GM12892 (cell line): ENCODE results near the gene HES6. TPM values are rescaled to one million over a fixed set of nuclear protein-coding genes. Genes with fewer than 3 reads are reported as not detected.

ENCODE experiments used
- DNase-seq: peaks from one replicate; pipeline ENCODE4 v3.0.0; 2011; ENCODE audit not compliant: insufficient read length
- FAIRE-seq: peaks from 2 replicates; lab custom pipeline; 2011; peaks lifted over from hg19 to GRCh38; lab: Jason Lieb, UNC
- POLR2A ChIP-seq: IDR thresholded peaks from 2 replicates; pipeline ENCODE4 v1.6.1; 2011; ENCODE audit warnings: low read depth, low read length, control low read depth
- POLR2AphosphoS5 ChIP-seq: IDR thresholded peaks from 2 replicates; pipeline ENCODE4 v1.6.1; 2011; ENCODE audit warnings: low read depth, low read length, control low read depth
- TAF1 ChIP-seq: IDR thresholded peaks from 2 replicates; pipeline ENCODE4 v1.6.1; 2011; ENCODE audit warnings: low read depth, mild to moderate bottlenecking, control low read depth, low read length, borderline replicate concordance
- polyA plus RNA-seq: library from polyadenylated mRNA; unstranded; fragments of >200 nt; gene quantifications from one replicate; pipeline ENCODE4 v1.2.1, GENCODE V29; 2012; ENCODE audit warnings: missing spikeins, inconsistent platforms; ENCODE audit not compliant: missing spikeins

HES6 gene
- 0.42 TPM for polyA plus RNA-seq

- TF ChIP-seq POLR2A = peak; percentile 83
- no peak for TF ChIP-seq POLR2AphosphoS5
- FAIRE-seq = peak; percentile 94
- DNase-seq = peak; percentile 93
These were observed at the start of gene HES6 for GRCh38 chr2:238239863-238240756. Gene HES6 (minus strand): TSS chr2:238240038. CDS start chr2:238239905, 133 bp downstream.

- DNase-seq (no peak), FAIRE-seq (no peak)
- TF ChIP-seq POLR2AphosphoS5 (no peak), POLR2A (no peak), TAF1 (no peak)
These were observed 49.7 kb upstream of the HES6 start for GRCh38 chr2:238289574-238289973.

GRCh38 chr2:238288650-238289573 lies 49.1 kb upstream of the HES6 start:
- peak; percentile 76 for TF ChIP-seq POLR2A
- 0 out of 2 replicates have a peak, but pooled peaks have one; percentile 61 for TF ChIP-seq TAF1
- TF ChIP-seq POLR2AphosphoS5 = peak; percentile 69
- peak; percentile 91 for FAIRE-seq
- peak; percentile 89 for DNase-seq

GRCh38 chr2:238287737-238288649 lies 48.2 kb upstream of the HES6 start, which contains the start of gene PER2:
Gene PER2 (minus strand): TSS chr2:238288610. CDS start chr2:238277936, 10,674 bp downstream.
- DNase-seq = peak; percentile 52
- FAIRE-seq = no peak
- TF ChIP-seq POLR2AphosphoS5 = no peak
- TF ChIP-seq POLR2A = no peak
- no peak for TF ChIP-seq TAF1

GRCh38 chr2:238286987-238287736 lies 47.3 kb upstream of the HES6 start:
- no peak for FAIRE-seq

GRCh38 chr2:238286551-238286950 lies 46.7 kb upstream of the HES6 start:
- no peak for DNase-seq
- TF ChIP-seq POLR2AphosphoS5 (no peak), TAF1 (no peak), POLR2A (no peak)
- FAIRE-seq = no peak

More at GRCh38 chr2:238286987-238287736, 47.3 kb upstream of the HES6 start:
- DNase-seq = no peak
- TF ChIP-seq TAF1 = no peak
- no peak for TF ChIP-seq POLR2A
- no peak for TF ChIP-seq POLR2AphosphoS5

GRCh38 chr2:238286095-238286494 lies 46.3 kb upstream of the HES6 start:
- TF ChIP-seq POLR2A = no peak
- TF ChIP-seq TAF1 = no peak
- no peak for TF ChIP-seq POLR2AphosphoS5
- FAIRE-seq (peak; percentile 46), DNase-seq (no peak)

GRCh38 chr2:238285653-238286082 lies 45.8 kb upstream of the HES6 start:
- TF ChIP-seq POLR2A (no peak), TAF1 (no peak), POLR2AphosphoS5 (no peak)
- FAIRE-seq (no peak), DNase-seq (no peak)

- TF ChIP-seq POLR2AphosphoS5 (no peak), POLR2A (no peak), TAF1 (no peak)
- no peak for DNase-seq
- FAIRE-seq = no peak
These were observed 45.1 kb upstream of the HES6 start for GRCh38 chr2:238284802-238285515.
